Neuronal stem cell (in vitro differentiated cells): ENCODE measurements around the gene ZNF827.

Source experiments
- DNase-seq: peaks from one replicate; pipeline ENCODE4 v3.0.0-alpha.2; 2013; ENCODE audit warnings: low spot score
- H2AFZ ChIP-seq: one replicate; pipeline ENCODE4 v1.6.1; 2013; ENCODE audit warnings: mild to moderate bottlenecking, low read length, inconsistent platforms
- H2AK5ac ChIP-seq: 2 replicates; pipeline ENCODE4 v1.6.1; 2013; ENCODE audit warnings: low read depth, mild to moderate bottlenecking, inconsistent platforms, low read length, moderate library complexity, mixed read lengths
- H2BK120ac ChIP-seq: 2 replicates; pipeline ENCODE4 v1.6.1; 2013; ENCODE audit warnings: low read depth, mild to moderate bottlenecking, inconsistent platforms, low read length, moderate library complexity, mixed read lengths
- H2BK12ac ChIP-seq: one replicate; pipeline ENCODE4 v1.6.1; 2013; ENCODE audit warnings: low read length, inconsistent platforms
- H2BK15ac ChIP-seq: 2 replicates; pipeline ENCODE4 v1.6.1; 2013; ENCODE audit warnings: mild to moderate bottlenecking, low read length, inconsistent platforms, mixed read lengths
- H2BK5ac ChIP-seq: one replicate; pipeline ENCODE4 v1.6.1; 2013; ENCODE audit warnings: inconsistent platforms, mild to moderate bottlenecking, low read length, moderate library complexity
- H3K14ac ChIP-seq: one replicate; pipeline ENCODE4 v1.6.1; 2013; ENCODE audit warnings: low read length, inconsistent platforms
- H3K18ac ChIP-seq: 2 replicates; pipeline ENCODE4 v1.6.1; 2013; ENCODE audit warnings: low read length, inconsistent platforms
- H3K23ac ChIP-seq: 2 replicates; pipeline ENCODE4 v1.6.1; 2013; ENCODE audit warnings: low read depth, mild to moderate bottlenecking, mixed read lengths, low read length, inconsistent platforms; ENCODE audit not compliant: poor library complexity
- H3K27ac ChIP-seq: replicated peaks from 3 replicates; pipeline ENCODE4 v1.5.1; 2013; ENCODE audit warnings: low read length, inconsistent platforms
- H3K27me3 ChIP-seq, 3 experiments: 2 replicates each; pipeline ENCODE4 v1.6.1; 2013; ENCODE audit warnings: low read length in 3 of 3, mild to moderate bottlenecking in 2 of 3, inconsistent platforms in 1 of 3, low read depth in 1 of 3, mixed read lengths in 1 of 3, moderate library complexity in 1 of 3; ENCODE audit not compliant: control insufficient read depth in 3 of 3, insufficient read depth in 3 of 3
- H3K36me3 ChIP-seq, 2 donors: replicated peaks in 1 of 2; 2 replicates each; pipeline ENCODE4 v1.6.1; 2013; ENCODE audit warnings: low read length in 2 of 2; ENCODE audit not compliant: control insufficient read depth in 2 of 2, insufficient read depth in 2 of 2
- H3K4ac ChIP-seq: 2 replicates; pipeline ENCODE4 v1.6.1; 2013; ENCODE audit warnings: inconsistent platforms, mild to moderate bottlenecking, low read length, moderate library complexity
- H3K4me1 ChIP-seq, 2 donors: 1 replicate in 1 of 2; 2 replicates in 1 of 2; pipeline ENCODE4 v1.6.1; 2013; ENCODE audit warnings: low read length in 2 of 2, low read depth in 1 of 2; ENCODE audit not compliant: control insufficient read depth in 2 of 2, insufficient read depth in 1 of 2
- H3K4me2 ChIP-seq: one replicate; pipeline ENCODE4 v1.6.1; 2013; ENCODE audit warnings: mild to moderate bottlenecking, low read length, inconsistent platforms; ENCODE audit not compliant: insufficient read depth, poor library complexity, severe bottlenecking
- H3K4me3 ChIP-seq, 2 donors: 2 replicates each; pipeline ENCODE4 v1.5.1; 2013; ENCODE audit warnings: low read length in 2 of 2, mild to moderate bottlenecking in 2 of 2, inconsistent platforms in 1 of 2, moderate library complexity in 1 of 2
- H3K79me1 ChIP-seq: one replicate; pipeline ENCODE4 v1.6.1; 2013; ENCODE audit warnings: low read depth, mild to moderate bottlenecking, inconsistent platforms, low read length, moderate library complexity
- H3K9ac ChIP-seq: one replicate; pipeline ENCODE4 v1.6.1; 2013; ENCODE audit warnings: mild to moderate bottlenecking, low read depth, low read length, inconsistent platforms; ENCODE audit not compliant: poor library complexity
- H3K9me3 ChIP-seq, 2 donors: replicated peaks in 1 of 2; 2 replicates each; pipeline versions ENCODE3 to v1.6.1; 2013; ENCODE audit warnings: low read length in 2 of 2, mild to moderate bottlenecking in 2 of 2, inconsistent platforms in 1 of 2, low read depth in 1 of 2, mixed read lengths in 1 of 2, moderate library complexity in 1 of 2; ENCODE audit not compliant: control insufficient read depth in 2 of 2, insufficient read depth in 1 of 2
- H4K8ac ChIP-seq: one replicate; pipeline ENCODE4 v1.6.1; 2013; ENCODE audit warnings: low read depth, mild to moderate bottlenecking, inconsistent platforms, low read length, moderate library complexity
- H4K91ac ChIP-seq: one replicate; pipeline ENCODE4 v1.6.1; 2013; ENCODE audit warnings: low read length, low read depth, mild to moderate bottlenecking, inconsistent platforms; ENCODE audit not compliant: poor library complexity
- WGBS, 2 donors: extraction: QIAGEN DNeasy Blood & Tissue Kit; methylation state at CpG; one replicate each; pipeline ENCODE4 v1.1.7; 2013; ENCODE audit warnings: missing lambda C conversion rate in 2 of 2, mixed read lengths in 1 of 2; ENCODE audit not compliant: insufficient read length in 2 of 2, insufficient replicate concordance in 1 of 2; ENCODE audit errors: extremely low coverage in 2 of 2; 5-methylcytosine and 5-hydroxymethylcytosine counted together

Gene ZNF827

DNA sequence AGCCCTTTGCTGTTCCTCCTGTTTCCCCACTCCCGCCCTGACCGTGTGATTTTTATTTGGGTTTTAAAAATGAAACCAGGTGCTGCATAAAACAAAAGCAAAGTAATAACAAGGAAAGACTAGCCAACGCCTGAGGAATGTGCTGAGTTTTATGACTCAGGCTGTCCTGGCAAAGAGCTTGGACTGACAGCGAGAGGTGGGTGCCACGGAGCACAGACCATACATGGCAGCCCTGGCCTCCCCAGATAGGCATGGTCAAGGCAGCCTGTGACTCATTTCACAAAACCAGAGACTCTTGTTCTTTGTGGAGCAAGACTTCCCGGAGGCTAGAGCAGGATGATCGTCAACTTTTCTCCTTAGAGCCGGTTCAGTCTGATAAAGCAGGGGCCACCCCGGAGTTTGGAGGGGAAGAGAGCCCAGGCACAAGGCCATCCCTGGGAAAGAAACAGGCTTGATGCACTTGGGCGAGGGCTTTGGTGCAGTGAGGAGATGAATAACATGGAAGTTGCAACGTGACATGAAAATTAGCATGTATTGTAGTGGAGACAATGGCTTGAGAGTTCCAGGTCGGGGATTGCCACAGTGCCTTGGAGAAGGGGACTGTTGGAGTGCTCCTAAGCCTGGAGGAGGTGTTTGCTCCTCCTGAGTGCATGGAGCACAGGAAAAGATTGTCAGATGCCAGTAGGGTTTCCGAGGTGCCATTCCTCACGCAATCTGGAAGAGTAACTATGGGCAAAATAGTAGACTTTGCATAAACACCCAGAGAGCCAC, 203.9 kb downstream of the ZNF827 start:
- Histone ChIP-seq H2BK15ac (no peak overlapping the region), H2BK5ac (no peak overlapping the region), H3K9ac (no peak overlapping the region), H3K27ac (no peak overlapping the region), H3K36me3 (no peaks in the 10 kb centered on the region), H3K4me3 (no peak overlapping the region), H3K79me1 (no peaks in the 10 kb centered on the region), H3K4me1 (peaks cover 25 to 36% of the 10 kb centered on the region in 2 donors), H3K4ac (no peak overlapping the region), H2BK120ac (no peak overlapping the region), H3K18ac (no peak overlapping the region), H3K9me3 (no peaks in the 10 kb centered on the region), H3K23ac (no peak overlapping the region), H2BK12ac (no peak overlapping the region), H3K14ac (no peak overlapping the region), H2AFZ (peak overlapping the region; percentile 72), H3K27me3 (no peaks in the 10 kb centered on the region), H2AK5ac (no peak overlapping the region), H3K4me2 (no peak overlapping the region), H4K91ac (no peak overlapping the region), H4K8ac (no peak overlapping the region)
- WGBS, 2 donors: no CpG with 5 or more reads among the region's 14 CpGs
- DNase-seq: no peak

DNA sequence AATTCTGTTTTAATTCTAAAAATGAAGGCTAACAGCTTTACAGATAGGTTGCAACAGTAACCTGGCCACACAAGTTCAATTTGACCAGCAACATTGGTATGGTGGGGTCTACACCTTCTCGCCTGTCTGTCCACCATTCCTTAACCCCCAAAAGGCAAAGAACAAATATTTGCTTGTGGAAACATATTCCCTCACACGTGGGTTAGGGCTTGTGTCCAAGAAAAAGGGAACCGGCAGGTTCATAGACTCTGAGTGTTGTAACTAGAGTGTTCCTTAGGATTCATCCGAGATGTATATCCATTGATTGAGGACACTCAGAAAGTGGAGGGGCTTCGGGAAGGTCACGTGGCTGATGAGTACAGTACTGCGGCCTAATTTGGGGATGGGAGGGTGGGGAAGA, 204.6 kb downstream of the ZNF827 start:
- Histone ChIP-seq H3K36me3 (no peaks in the 10 kb centered on the region), H2BK12ac (no peak overlapping the region), H2BK15ac (no peak overlapping the region), H3K18ac (no peak overlapping the region), H2AK5ac (no peak overlapping the region), H3K9me3 (no peaks in the 10 kb centered on the region), H3K27ac (peak overlapping the region; percentile 92), H3K4me2 (no peak overlapping the region), H3K9ac (no peak overlapping the region), H4K8ac (no peak overlapping the region), H2BK120ac (no peak overlapping the region), H3K79me1 (no peaks in the 10 kb centered on the region), H4K91ac (no peak overlapping the region), H2BK5ac (no peak overlapping the region), H3K4me1 (peaks cover 25 to 36% of the 10 kb centered on the region in 2 donors), H3K4me3 (no peak overlapping the region), H2AFZ (peak overlapping the region; percentile 87), H3K27me3 (no peaks in the 10 kb centered on the region), H3K23ac (no peak overlapping the region), H3K14ac (no peak overlapping the region), H3K4ac (no peak overlapping the region)
- DNase-seq: no peak
- whole genome bisulfite sequencing, 2 donors: no CpG with 5 or more reads among the region's 7 CpGs

DNA sequence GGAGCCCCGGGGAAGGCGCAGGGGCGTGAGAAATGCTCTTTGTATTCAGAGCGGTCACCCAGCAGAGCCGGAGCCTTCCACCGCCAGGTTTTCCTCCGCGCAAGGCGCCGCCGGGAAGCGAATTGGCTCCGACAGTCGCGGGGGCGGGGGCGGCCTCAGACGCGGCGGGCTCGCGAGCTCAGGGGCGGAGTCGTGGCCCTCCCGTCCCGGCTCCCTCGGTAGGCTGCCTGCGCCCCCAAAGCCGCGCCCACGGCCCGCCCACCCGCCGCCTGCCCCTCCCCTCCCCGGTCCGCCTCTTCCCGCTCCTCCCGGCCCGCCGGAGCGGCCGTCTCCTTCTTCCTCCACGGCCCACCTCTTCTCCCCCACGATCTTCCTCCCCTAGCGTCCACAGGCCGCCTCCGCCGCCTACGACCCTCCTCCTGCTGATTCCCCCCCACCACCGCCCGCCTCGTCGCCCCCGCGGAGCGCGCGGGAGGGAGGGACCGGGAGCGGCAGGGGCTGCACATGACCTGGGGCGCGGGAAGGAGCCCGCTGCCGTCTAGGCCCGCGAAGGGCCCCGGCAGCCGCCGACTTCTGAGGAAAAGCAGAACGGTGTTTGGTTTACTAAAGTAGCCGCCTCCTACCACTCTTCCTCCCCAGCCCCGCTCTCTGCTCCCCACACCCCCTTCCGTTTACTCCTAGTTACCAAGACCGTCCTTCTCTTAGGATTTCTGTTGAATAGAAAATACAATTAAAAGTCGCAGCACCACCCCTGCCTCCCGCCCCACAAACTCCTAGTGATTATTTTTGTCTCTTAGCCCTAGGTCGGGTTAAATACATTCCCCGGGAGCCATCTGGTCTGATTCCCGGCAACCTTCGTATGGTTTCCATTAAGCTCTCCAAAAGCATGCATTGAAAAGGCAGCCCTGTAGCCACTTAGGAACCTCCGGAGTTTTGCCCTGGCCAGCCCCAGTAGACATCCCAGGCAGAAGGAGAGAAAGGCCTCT, 205.4 kb downstream of the ZNF827 start:
- H3K23ac ChIP-seq: peak overlapping the region; percentile 52
- H3K4me3 ChIP-seq: peak overlapping the region; percentile 44 to 80
- peak overlapping the region; percentile 86 for H3K4ac ChIP-seq
- H3K9me3 ChIP-seq: no peaks in the 10 kb centered on the region
- H3K79me1 ChIP-seq: no peaks in the 10 kb centered on the region
- DNase-seq: peak; percentile 88
- peak overlapping the region; percentile 92 for H3K27ac ChIP-seq
- H3K18ac ChIP-seq: peak overlapping the region; percentile 99
- H2AFZ ChIP-seq: peak overlapping the region; percentile 87
- H3K36me3 ChIP-seq: no peaks in the 10 kb centered on the region
- no peak overlapping the region for H2AK5ac ChIP-seq
- H2BK120ac ChIP-seq: peak overlapping the region; percentile 29
- H3K9ac ChIP-seq: peak overlapping the region; percentile 89
- peak overlapping the region; percentile 60 for H3K4me2 ChIP-seq
- no peak overlapping the region for H3K14ac ChIP-seq
- peak overlapping the region; percentile 51 for H2BK15ac ChIP-seq
- H2BK12ac ChIP-seq: no peak overlapping the region
- H4K91ac ChIP-seq: peak overlapping the region; percentile 61
- no CpG with 5 or more reads among the region's 81 CpGs for WGBS, 2 donors
- no peaks in the 10 kb centered on the region for H3K27me3 ChIP-seq
- peak overlapping the region; percentile 74 for H4K8ac ChIP-seq
- H3K4me1 ChIP-seq: peaks cover 25 to 36% of the 10 kb centered on the region in 2 donors
- no peak overlapping the region for H2BK5ac ChIP-seq
